ENCODE data around the gene SPAG4.

Gene SPAG4

DNA sequence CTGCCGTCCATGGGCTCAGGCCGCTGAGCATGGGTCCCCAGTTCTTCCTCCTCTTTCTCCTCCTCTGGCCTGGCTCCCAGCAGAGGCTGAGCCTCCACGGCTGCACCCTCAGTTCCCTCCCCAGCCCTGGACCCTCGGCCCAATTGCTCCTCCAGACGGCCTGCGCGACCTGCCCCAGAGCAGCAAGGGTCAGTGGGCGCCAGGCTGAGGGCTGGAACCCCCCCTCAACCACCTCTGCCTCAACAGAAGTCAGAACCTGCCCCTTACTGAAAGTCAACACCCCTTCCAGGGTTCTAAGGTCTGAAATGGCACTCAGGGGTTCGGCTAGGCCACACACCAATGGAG is 15.9 kb upstream of the SPAG4 start:
- H4K12ac ChIP-seq (ENCODE audit: low read depth, low read length): no peak overlapping the region
- peaks cover 5% of the 10 kb centered on the region for H3K9me3 ChIP-seq (ENCODE audit: insufficient read depth, low read depth, low read length)
- no peak overlapping the region for H4K8ac ChIP-seq (ENCODE audit: low read depth, low read length)
- H2BK5ac ChIP-seq (ENCODE audit: low read depth, low read length, poor library complexity): no peak overlapping the region
- peaks cover 9 to 11% of the 10 kb centered on the region in 2 experiments for H3K4me1 ChIP-seq (ENCODE audit: control insufficient read depth in 1 of 2, insufficient read depth in 2 of 2, low read length in 2 of 2)
- no peak for DNase-seq
- H3K79me2 ChIP-seq (ENCODE audit: control insufficient read depth, insufficient read depth, low read length, poor library complexity): no peaks in the 10 kb centered on the region
- WGBS (ENCODE audit: extremely low coverage, insufficient coverage, insufficient read length): no CpG with 5 or more reads among the region's 9 CpGs
- no peak overlapping the region for H3K4me2 ChIP-seq (ENCODE audit: low read length)
- H3K27ac ChIP-seq (ENCODE audit: low read depth, low read length): no peak overlapping the region
- H4K91ac ChIP-seq (ENCODE audit: low read depth, low read length): no peak overlapping the region
- no peaks in the 10 kb centered on the region for H3K36me3 ChIP-seq (ENCODE audit: control insufficient read depth in 1 of 2, insufficient read depth in 2 of 2, low read length in 2 of 2)
- H2AFZ ChIP-seq (ENCODE audit: insufficient read depth, low read length, poor library complexity): no peak overlapping the region
- H3K23ac ChIP-seq (ENCODE audit: low read length): no peak overlapping the region
- H3K79me1 ChIP-seq (ENCODE audit: low read length): no peaks in the 10 kb centered on the region
- H3K4ac ChIP-seq (ENCODE audit: low read depth, low read length): no peak overlapping the region
- no peak overlapping the region for H3K18ac ChIP-seq (ENCODE audit: low read length)
- no peak overlapping the region for H3K9ac ChIP-seq (ENCODE audit: low read length)
- H3K14ac ChIP-seq (ENCODE audit: low read length): no peak overlapping the region
- H2BK120ac ChIP-seq (ENCODE audit: insufficient read depth, low read length, poor library complexity): no peak overlapping the region
- no peak overlapping the region for H2BK12ac ChIP-seq (ENCODE audit: low read length)
- H2AK5ac ChIP-seq (ENCODE audit: low read length): no peak overlapping the region
- H3K4me3 ChIP-seq (ENCODE audit: low read depth, low read length): no peak overlapping the region
- peaks cover 25% of the 10 kb centered on the region for H3K27me3 ChIP-seq (ENCODE audit: insufficient read depth, low read length)

DNA sequence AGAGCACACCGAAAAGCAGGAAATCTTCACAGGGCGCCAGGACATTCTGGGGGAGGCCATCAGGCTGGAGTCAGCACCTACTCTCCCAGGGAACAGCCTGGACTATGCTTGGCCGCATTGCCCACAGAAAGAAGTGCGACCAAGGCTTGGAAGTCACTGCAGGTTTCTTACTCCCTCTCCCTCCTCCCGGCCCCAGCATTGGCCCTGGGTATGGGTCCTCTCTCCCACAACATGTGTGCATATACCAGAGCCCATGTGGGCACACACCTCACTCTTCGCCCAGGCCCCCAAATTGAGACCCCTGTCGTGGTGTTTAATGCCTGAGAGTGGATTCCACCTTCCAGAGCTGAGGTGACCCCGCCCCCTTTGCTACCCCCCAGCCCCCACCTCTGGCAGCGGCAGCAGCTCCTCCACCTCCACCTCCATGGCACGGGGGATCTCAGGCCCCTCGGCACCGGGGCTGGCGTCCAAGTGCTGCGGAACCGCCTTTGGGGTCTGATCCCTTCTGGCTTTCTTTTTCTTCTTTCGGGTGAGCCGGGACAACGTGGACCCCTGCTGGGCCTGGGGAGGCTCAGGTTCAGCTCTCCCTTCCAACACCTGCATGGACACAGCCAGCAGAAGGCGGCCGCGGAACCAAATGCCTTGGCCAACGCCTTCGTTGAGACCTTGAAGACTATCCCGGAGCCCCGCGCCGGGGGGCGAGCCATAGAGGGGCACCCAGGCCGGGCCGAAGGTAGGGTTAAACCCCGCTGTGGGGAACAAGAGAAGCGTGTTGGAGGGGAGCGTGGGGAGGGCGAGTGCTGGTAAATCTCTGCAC is 15.2 kb upstream of the SPAG4 start:
- H3K14ac ChIP-seq (ENCODE audit: low read length): no peak overlapping the region
- H3K4me3 ChIP-seq (ENCODE audit: low read depth, low read length): peak overlapping the region; percentile 49
- no peak overlapping the region for H3K9ac ChIP-seq (ENCODE audit: low read length)
- H2AK5ac ChIP-seq (ENCODE audit: low read length): no peak overlapping the region
- H2BK120ac ChIP-seq (ENCODE audit: insufficient read depth, low read length, poor library complexity): no peak overlapping the region
- no peak overlapping the region for H2BK5ac ChIP-seq (ENCODE audit: low read depth, low read length, poor library complexity)
- peaks cover 5% of the 10 kb centered on the region for H3K9me3 ChIP-seq (ENCODE audit: insufficient read depth, low read depth, low read length)
- no peak overlapping the region for H2AFZ ChIP-seq (ENCODE audit: insufficient read depth, low read length, poor library complexity)
- no peak overlapping the region for H3K27ac ChIP-seq (ENCODE audit: low read depth, low read length)
- no peak overlapping the region for H3K23ac ChIP-seq (ENCODE audit: low read length)
- no peak overlapping the region for H2BK12ac ChIP-seq (ENCODE audit: low read length)
- no peak overlapping the region for H4K8ac ChIP-seq (ENCODE audit: low read depth, low read length)
- H3K27me3 ChIP-seq (ENCODE audit: insufficient read depth, low read length): peaks cover 25% of the 10 kb centered on the region
- peaks cover 9 to 11% of the 10 kb centered on the region in 2 experiments for H3K4me1 ChIP-seq (ENCODE audit: control insufficient read depth in 1 of 2, insufficient read depth in 2 of 2, low read length in 2 of 2)
- no CpG with 5 or more reads among the region's 34 CpGs for WGBS (ENCODE audit: extremely low coverage, insufficient coverage, insufficient read length)
- no peak overlapping the region for H4K12ac ChIP-seq (ENCODE audit: low read depth, low read length)
- H3K79me2 ChIP-seq (ENCODE audit: control insufficient read depth, insufficient read depth, low read length, poor library complexity): no peaks in the 10 kb centered on the region
- H3K18ac ChIP-seq (ENCODE audit: low read length): no peak overlapping the region
- peak overlapping the region; percentile 75 for H3K4me2 ChIP-seq (ENCODE audit: low read length)
- H3K36me3 ChIP-seq (ENCODE audit: control insufficient read depth in 1 of 2, insufficient read depth in 2 of 2, low read length in 2 of 2): no peaks in the 10 kb centered on the region
- H4K91ac ChIP-seq (ENCODE audit: low read depth, low read length): no peak overlapping the region
- no peaks in the 10 kb centered on the region for H3K79me1 ChIP-seq (ENCODE audit: low read length)
- DNase-seq: no peak
- H3K4ac ChIP-seq (ENCODE audit: low read depth, low read length): no peak overlapping the region

DNA sequence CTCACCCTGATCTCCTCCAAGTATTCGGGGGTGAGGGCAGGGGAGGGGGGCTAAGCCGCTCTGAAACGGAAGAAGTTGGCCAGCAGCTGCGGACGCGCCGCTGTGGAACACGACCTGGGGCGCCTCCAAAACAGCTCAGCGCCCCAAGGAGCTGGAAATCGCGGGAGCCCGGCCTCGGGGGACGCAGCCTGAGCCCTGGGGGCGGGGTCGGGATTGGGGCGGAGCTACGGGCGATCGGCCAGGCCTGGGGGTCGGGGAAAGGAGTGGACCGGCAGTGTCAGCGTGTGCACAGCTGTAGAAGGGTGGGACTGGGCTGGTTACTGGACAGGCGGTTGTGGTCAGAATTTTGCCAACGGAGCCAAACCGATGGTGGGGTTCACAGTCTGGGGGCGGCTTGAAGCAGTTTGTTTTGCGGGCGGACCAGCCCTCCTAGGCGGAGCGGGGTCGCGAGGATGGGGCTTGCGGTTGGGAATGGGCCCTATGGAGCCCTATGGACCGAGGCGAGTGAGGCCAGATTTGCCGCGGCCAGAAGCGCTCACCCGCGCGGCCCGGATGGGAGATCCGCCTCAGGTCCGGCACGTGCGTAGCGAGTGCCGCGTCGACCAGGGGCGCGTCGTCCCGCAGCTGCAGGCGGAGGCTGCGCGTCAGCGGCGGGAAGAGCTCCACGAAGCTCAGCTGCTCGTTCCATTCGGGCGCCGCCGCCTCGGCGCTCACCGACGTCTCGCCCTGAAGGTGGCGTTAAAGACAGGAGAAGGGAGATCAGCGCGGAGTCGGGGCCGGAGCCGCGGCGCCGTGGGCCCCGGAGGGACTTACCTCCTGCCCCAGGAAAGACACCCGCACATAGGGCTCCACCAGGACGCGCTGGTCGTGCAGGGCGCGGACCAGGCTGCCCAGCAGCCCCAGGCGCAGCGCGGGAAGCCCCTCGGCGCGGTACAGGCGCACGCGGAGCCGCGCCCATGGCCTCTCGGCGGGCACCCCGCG is 14.3 kb upstream of the SPAG4 start:
- Histone ChIP-seq H4K91ac (ENCODE audit: low read depth, low read length) (no peak overlapping the region), H3K4me3 (ENCODE audit: low read depth, low read length) (peak overlapping the region; percentile 49), H2AFZ (ENCODE audit: insufficient read depth, low read length, poor library complexity) (peak overlapping the region; percentile 66), H4K12ac (ENCODE audit: low read depth, low read length) (no peak overlapping the region), H3K23ac (ENCODE audit: low read length) (no peak overlapping the region), H3K27ac (ENCODE audit: low read depth, low read length) (no peak overlapping the region), H2BK12ac (ENCODE audit: low read length) (no peak overlapping the region), H3K79me2 (ENCODE audit: control insufficient read depth, insufficient read depth, low read length, poor library complexity) (no peaks in the 10 kb centered on the region), H3K9ac (ENCODE audit: low read length) (no peak overlapping the region), H2BK5ac (ENCODE audit: low read depth, low read length, poor library complexity) (no peak overlapping the region), H3K27me3 (ENCODE audit: insufficient read depth, low read length) (peaks cover 25% of the 10 kb centered on the region), H3K4me2 (ENCODE audit: low read length) (peak overlapping the region; percentile 75), H3K79me1 (ENCODE audit: low read length) (no peaks in the 10 kb centered on the region), H2BK120ac (ENCODE audit: insufficient read depth, low read length, poor library complexity) (no peak overlapping the region), H3K9me3 (ENCODE audit: insufficient read depth, low read depth, low read length) (peaks cover 5% of the 10 kb centered on the region), H2AK5ac (ENCODE audit: low read length) (no peak overlapping the region), H3K36me3 (ENCODE audit: control insufficient read depth in 1 of 2, insufficient read depth in 2 of 2, low read length in 2 of 2) (no peaks in the 10 kb centered on the region), H3K4ac (ENCODE audit: low read depth, low read length) (no peak overlapping the region), H3K4me1 (ENCODE audit: control insufficient read depth in 1 of 2, insufficient read depth in 2 of 2, low read length in 2 of 2) (peaks cover 9 to 11% of the 10 kb centered on the region in 2 experiments), H3K14ac (ENCODE audit: low read length) (no peak overlapping the region), H4K8ac (ENCODE audit: low read depth, low read length) (no peak overlapping the region), H3K18ac (ENCODE audit: low read length) (no peak overlapping the region)
- WGBS (ENCODE audit: extremely low coverage, insufficient coverage, insufficient read length): no CpG with 5 or more reads among the region's 103 CpGs
- peak; percentile 67 to 68 for DNase-seq

DNA sequence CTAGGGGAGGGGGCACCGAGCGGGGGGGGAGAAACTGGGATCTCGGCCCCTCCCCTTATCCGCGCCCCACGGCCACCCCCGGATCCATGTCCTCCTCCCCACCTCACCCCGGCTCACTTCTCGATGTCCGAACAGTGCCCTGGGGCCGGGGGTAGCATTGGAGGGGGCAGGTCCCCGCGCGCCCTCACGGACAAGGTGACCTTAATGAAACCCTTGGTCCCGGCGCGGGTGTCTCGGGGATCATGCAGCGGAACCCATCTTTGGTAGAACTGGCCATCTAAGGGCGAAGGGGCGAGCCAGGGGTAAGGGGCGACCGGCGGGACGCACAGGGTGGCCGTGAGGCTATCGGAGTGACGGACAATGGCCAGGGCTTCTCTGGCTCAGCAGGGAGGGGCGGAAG is 13.6 kb upstream of the SPAG4 start:
- Histone ChIP-seq H3K9me3 (ENCODE audit: insufficient read depth, low read depth, low read length) (peaks cover 5% of the 10 kb centered on the region), H3K4me2 (ENCODE audit: low read length) (peak overlapping the region; percentile 75), H2BK5ac (ENCODE audit: low read depth, low read length, poor library complexity) (no peak overlapping the region), H2AFZ (ENCODE audit: insufficient read depth, low read length, poor library complexity) (peak overlapping the region; percentile 66), H4K8ac (ENCODE audit: low read depth, low read length) (no peak overlapping the region), H2BK12ac (ENCODE audit: low read length) (no peak overlapping the region), H2BK120ac (ENCODE audit: insufficient read depth, low read length, poor library complexity) (no peak overlapping the region), H3K79me1 (ENCODE audit: low read length) (no peaks in the 10 kb centered on the region), H3K23ac (ENCODE audit: low read length) (no peak overlapping the region), H2AK5ac (ENCODE audit: low read length) (no peak overlapping the region), H3K9ac (ENCODE audit: low read length) (no peak overlapping the region), H3K4me1 (ENCODE audit: control insufficient read depth in 1 of 2, insufficient read depth in 2 of 2, low read length in 2 of 2) (peaks cover 11 to 12% of the 10 kb centered on the region in 2 experiments), H3K14ac (ENCODE audit: low read length) (no peak overlapping the region), H3K27me3 (ENCODE audit: insufficient read depth, low read length) (peaks cover 25% of the 10 kb centered on the region), H3K27ac (ENCODE audit: low read depth, low read length) (no peak overlapping the region), H3K18ac (ENCODE audit: low read length) (no peak overlapping the region), H3K79me2 (ENCODE audit: control insufficient read depth, insufficient read depth, low read length, poor library complexity) (no peaks in the 10 kb centered on the region), H4K91ac (ENCODE audit: low read depth, low read length) (no peak overlapping the region), H3K4me3 (ENCODE audit: low read depth, low read length) (no peak overlapping the region), H3K36me3 (ENCODE audit: control insufficient read depth in 1 of 2, insufficient read depth in 2 of 2, low read length in 2 of 2) (no peaks in the 10 kb centered on the region), H3K4ac (ENCODE audit: low read depth, low read length) (no peak overlapping the region), H4K12ac (ENCODE audit: low read depth, low read length) (no peak overlapping the region)
- WGBS (ENCODE audit: extremely low coverage, insufficient coverage, insufficient read length): no CpG with 5 or more reads among the region's 30 CpGs
- no peak for DNase-seq
